H1 (cell line): Measurements from ENCODE around the gene C17orf50. TPM values are rescaled to one million over a fixed set of nuclear protein-coding genes. Genes with fewer than 3 reads are reported as not detected.

ENCODE experiments used
- BRCA1 ChIP-seq: IDR thresholded peaks from 2 replicates; pipeline ENCODE4 v1.6.1; 2012; ENCODE audit warnings: low read depth, low read length, improper control_type of control experiment
- CBX8 ChIP-seq: fragments of 300-800, 300-1000 bp; sonication (generic); IDR thresholded peaks from 2 replicates; pipeline ENCODE4 v1.7.1; 2016; ENCODE audit warnings: low read depth, low read length, borderline replicate concordance
- E2F6 ChIP-seq: IDR thresholded peaks from 2 replicates; pipeline ENCODE4 v1.6.1; 2012; ENCODE audit warnings: inconsistent platforms
- FOSL1 ChIP-seq: IDR thresholded peaks from 2 replicates; pipeline ENCODE4 v1.6.1; 2011; ENCODE audit warnings: mild to moderate bottlenecking, low read depth, low read length, moderate library complexity; ENCODE audit not compliant: insufficient read depth
- GABPA ChIP-seq: IDR thresholded peaks from 2 replicates; pipeline ENCODE4 v1.6.1; 2011; ENCODE audit warnings: mild to moderate bottlenecking, low read length, moderate library complexity, borderline replicate concordance; ENCODE audit not compliant: insufficient read depth
- JUND ChIP-seq: IDR thresholded peaks from 2 replicates; pipeline ENCODE4 v1.6.1; 2011; ENCODE audit warnings: mild to moderate bottlenecking, improper control_type of control experiment, low read length
- KDM4A ChIP-seq: IDR thresholded peaks from one replicate; pipeline ENCODE4 v1.7.1; 2012; ENCODE audit warnings: low read depth, mild to moderate bottlenecking, moderate library complexity, low read length, inconsistent platforms; ENCODE audit not compliant: severe bottlenecking
- polyA plus RNA-seq, 7 experiments: library from polyadenylated mRNA; depleted of rRNA in 3 of 7; stranded (reverse) in 5 of 7; unstranded in 2 of 7; fragments of >200 nt in 5 of 7; fragments of 200-250 nt in 2 of 7; gene quantifications; 1 replicate in 5 of 7; 2 replicates in 1 of 7; 4 replicates in 1 of 7; pipeline versions ENCODE4 v1.2.1 to v1.2.3, GENCODE V29; 2011 to 2013; ENCODE audit warnings: missing spikeins in 2 of 7, mixed read lengths in 2 of 7
- total RNA-seq: library from RNA; stranded (reverse); fragmentation: NEBNext Ultra II Directional; extraction: Animal tissue kit (Norgen Biotek cat#: 25700); gene quantifications from 2 replicates; pipeline ENCODE4 v1.2.1, GENCODE V29; 2021

The C17orf50 gene
- total and polyA plus RNA-seq, 2 of the 8 experiments (the other 6 are each of a cell fraction or from before 2014, with no cell fraction given): 0.12 TPM; not detected in 1

- TF ChIP-seq KDM4A: no peak
- no peak for TF ChIP-seq E2F6
- no peak for TF ChIP-seq FOSL1
- no peak for TF ChIP-seq GABPA
- TF ChIP-seq CBX8: no peak
- TF ChIP-seq BRCA1: no peak
- TF ChIP-seq JUND: no peak
Measured at GRCh38 chr17:35745749-35746320, 14.9 kb upstream of the C17orf50 start (continued).
